Ramos (cell line): Measurements from ENCODE around the gene POLR2L.

Experiments used
- in situ Hi-C: fragments of 300-500 bp; cut with MboI; formaldehyde crosslinking; loops from one replicate; pipeline ENCODE4 v1.14.3; 2022; ENCODE audit warnings: low sequenced_read_pairs; ENCODE audit not compliant: unreplicated experiment

The POLR2L gene

GRCh38 chr11:841981-842369 is 354 bp downstream of the POLR2L start:
- in situ Hi-C loops: no loop called here

GRCh38 chr11:839875-840617 is 2.3 kb downstream of the POLR2L start:
- in situ Hi-C loops: no loop called here

- in situ Hi-C loops: no loop called here
These were observed 3.1 kb downstream of the POLR2L start for GRCh38 chr11:839280-839623.

- in situ Hi-C loops: no loop called here
These were observed 3.7 kb downstream of the POLR2L start for GRCh38 chr11:838441-839279.

- in situ Hi-C loops: no loop called here
These were observed 4.4 kb downstream of the POLR2L start for GRCh38 chr11:837990-838307.

GRCh38 chr11:837189-837989 is 4.9 kb downstream of the POLR2L start:
- in situ Hi-C loops: no loop called here

GRCh38 chr11:836700-837099 is 5.6 kb downstream of the POLR2L start:
- in situ Hi-C loops: no loop called here

- in situ Hi-C loops: no loop called here
These were observed 6.1 kb downstream of the POLR2L start for GRCh38 chr11:836274-836673.

- in situ Hi-C loops: no loop called here
These were observed 7.7 kb downstream of the POLR2L start for GRCh38 chr11:834371-835316.

GRCh38 chr11:833849-834311 is 8.4 kb downstream of the POLR2L start:
- in situ Hi-C loops: no loop called here

- in situ Hi-C loops: no loop called here
These were observed 9.1 kb downstream of the POLR2L start for GRCh38 chr11:833114-833791.

- in situ Hi-C loops: no loop called here
These were observed 9.7 kb downstream of the POLR2L start, which contains the start of gene CD151 for GRCh38 chr11:832529-833113. Gene CD151, plus strand, starts transcription at chr11:832952. Its CDS starts 3,118 bp downstream, at chr11:836070.

GRCh38 chr11:831961-832528 is 10.3 kb downstream of the POLR2L start:
- in situ Hi-C loops: no loop called here

- in situ Hi-C loops: no loop called here
These were observed 11.0 kb downstream of the POLR2L start for GRCh38 chr11:831118-831864.

GRCh38 chr11:830295-831117 is 11.8 kb downstream of the POLR2L start:
- in situ Hi-C loops: no loop called here

- in situ Hi-C loops: no loop called here
These were observed 12.5 kb downstream of the POLR2L start for GRCh38 chr11:829847-830294.
